ENCODE data around the gene SMIM8. TPM values are rescaled to one million over a fixed set of nuclear protein-coding genes. Genes with fewer than 3 reads are reported as not detected.

SMIM8 gene
- total and polyA plus RNA-seq, 2 of the 4 experiments (the other 2 are of a cell fraction) = 2.7 to 3.6 TPM

DNA sequence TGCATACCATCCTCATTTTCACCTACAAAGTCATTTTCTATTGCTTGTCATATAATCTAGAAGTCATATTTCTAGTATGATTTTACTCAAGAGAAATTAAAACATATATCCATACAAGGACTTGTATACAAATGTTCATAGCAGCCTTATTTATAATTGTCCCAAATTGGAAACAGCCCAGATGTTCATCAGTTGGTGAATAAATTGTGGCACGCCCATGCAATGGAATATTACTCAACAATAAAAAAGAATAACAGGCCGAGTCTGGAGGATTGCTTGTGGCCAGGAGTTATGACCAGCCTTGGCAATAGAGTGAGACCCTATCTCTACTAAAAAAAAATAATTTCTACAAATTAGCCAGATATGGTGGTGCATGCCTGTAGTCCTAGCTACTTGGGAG, 51.0 kb downstream of the SMIM8 start:
- ATAC-seq (ENCODE audit: low read depth) (no peak), DNase-seq (no peak)
- H2BK120ac ChIP-seq (ENCODE audit: low read depth, low read length) = no peak overlapping the region
- no peaks in the 10 kb centered on the region for H3K27me3 ChIP-seq (ENCODE audit: control insufficient read depth, insufficient read depth, low read length)
- no peak overlapping the region for H3K23ac ChIP-seq (ENCODE audit: low read depth, low read length)
- H2BK20ac ChIP-seq (ENCODE audit: low read depth, low read length) = no peak overlapping the region
- H4K8ac ChIP-seq (ENCODE audit: low read depth in 2 of 2, low read length in 2 of 2) = no peak overlapping the region
- BruUV-seq (replicated peaks) = no TSS peak
- H3K9me1 ChIP-seq (ENCODE audit: insufficient read depth, low read length) = no peaks in the 10 kb centered on the region
- no peak overlapping the region for H3K56ac ChIP-seq (ENCODE audit: extremely low read depth, insufficient read depth, low read length)
- no peak overlapping the region for H2BK15ac ChIP-seq (ENCODE audit: low read depth, low read length)
- ChIA-PET CTCF (no interaction called here), POLR2A (ENCODE audit: unreplicated experiment) (no interaction called here)
- no peak overlapping the region for H3K18ac ChIP-seq (ENCODE audit: low read depth, low read length)
- H2AK9ac ChIP-seq (replicated peaks; ENCODE audit: low read depth, low read length, poor library complexity) = no peak overlapping the region
- H3K27ac ChIP-seq (ENCODE audit: insufficient read depth, low read length) = no peak overlapping the region
- no peak overlapping the region for H2AFZ ChIP-seq (replicated peaks; ENCODE audit: low read length, poor library complexity)
- TF ChIP-seq MAFK (IDR thresholded peaks at IDR 0.05; ENCODE audit: low read depth, low read length) = no peak
- TF ChIP-seq MAZ (IDR thresholded peaks at IDR 0.05; ENCODE audit: borderline replicate concordance, low read depth, low read length) = no peak
- TF ChIP-seq CEBPB (IDR thresholded peaks at IDR 0.05; ENCODE audit: low read depth, low read length) = no peak
- TF ChIP-seq NFE2L2 (IDR thresholded peaks at IDR 0.05; ENCODE audit: low read depth, low read length) = no peak
- no peak for TF ChIP-seq FOS (IDR thresholded peaks at IDR 0.05; ENCODE audit: low read depth, low read length)
- no peak for TF ChIP-seq RCOR1 (IDR thresholded peaks at IDR 0.05; ENCODE audit: insufficient replicate concordance, low read length)
- no peak for TF ChIP-seq BHLHE40 (IDR thresholded peaks at IDR 0.05; ENCODE audit: low read depth, low read length)
- TF ChIP-seq RFX5 (IDR thresholded peaks at IDR 0.05; ENCODE audit: low read depth, low read length) = no peak
- TF ChIP-seq, protein P1, sequence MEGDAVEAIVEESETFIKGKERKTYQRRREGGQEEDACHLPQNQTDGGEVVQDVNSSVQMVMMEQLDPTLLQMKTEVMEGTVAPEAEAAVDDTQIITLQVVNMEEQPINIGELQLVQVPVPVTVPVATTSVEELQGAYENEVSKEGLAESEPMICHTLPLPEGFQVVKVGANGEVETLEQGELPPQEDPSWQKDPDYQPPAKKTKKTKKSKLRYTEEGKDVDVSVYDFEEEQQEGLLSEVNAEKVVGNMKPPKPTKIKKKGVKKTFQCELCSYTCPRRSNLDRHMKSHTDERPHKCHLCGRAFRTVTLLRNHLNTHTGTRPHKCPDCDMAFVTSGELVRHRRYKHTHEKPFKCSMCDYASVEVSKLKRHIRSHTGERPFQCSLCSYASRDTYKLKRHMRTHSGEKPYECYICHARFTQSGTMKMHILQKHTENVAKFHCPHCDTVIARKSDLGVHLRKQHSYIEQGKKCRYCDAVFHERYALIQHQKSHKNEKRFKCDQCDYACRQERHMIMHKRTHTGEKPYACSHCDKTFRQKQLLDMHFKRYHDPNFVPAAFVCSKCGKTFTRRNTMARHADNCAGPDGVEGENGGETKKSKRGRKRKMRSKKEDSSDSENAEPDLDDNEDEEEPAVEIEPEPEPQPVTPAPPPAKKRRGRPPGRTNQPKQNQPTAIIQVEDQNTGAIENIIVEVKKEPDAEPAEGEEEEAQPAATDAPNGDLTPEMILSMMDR (conservative IDR thresholded peaks at IDR 0.05; ENCODE audit: low read depth, low read length) = no peak
- TF ChIP-seq MXI1 (IDR thresholded peaks at IDR 0.05; ENCODE audit: borderline replicate concordance, low read depth, low read length) = no peak
- no peak for TF ChIP-seq POLR2A (IDR thresholded peaks at IDR 0.05; ENCODE audit: low read depth, low read length)
- no peak for TF ChIP-seq RAD21 (IDR thresholded peaks at IDR 0.05; ENCODE audit: low read length)
- TF ChIP-seq, protein P2, sequence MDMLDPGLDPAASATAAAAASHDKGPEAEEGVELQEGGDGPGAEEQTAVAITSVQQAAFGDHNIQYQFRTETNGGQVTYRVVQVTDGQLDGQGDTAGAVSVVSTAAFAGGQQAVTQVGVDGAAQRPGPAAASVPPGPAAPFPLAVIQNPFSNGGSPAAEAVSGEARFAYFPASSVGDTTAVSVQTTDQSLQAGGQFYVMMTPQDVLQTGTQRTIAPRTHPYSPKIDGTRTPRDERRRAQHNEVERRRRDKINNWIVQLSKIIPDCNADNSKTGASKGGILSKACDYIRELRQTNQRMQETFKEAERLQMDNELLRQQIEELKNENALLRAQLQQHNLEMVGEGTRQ (IDR thresholded peaks at IDR 0.05; ENCODE audit: low read depth, low read length) = no peak
- TF ChIP-seq CHD1 (IDR thresholded peaks at IDR 0.05; ENCODE audit: low read depth, low read length) = no peak
- TF ChIP-seq, protein P3, sequence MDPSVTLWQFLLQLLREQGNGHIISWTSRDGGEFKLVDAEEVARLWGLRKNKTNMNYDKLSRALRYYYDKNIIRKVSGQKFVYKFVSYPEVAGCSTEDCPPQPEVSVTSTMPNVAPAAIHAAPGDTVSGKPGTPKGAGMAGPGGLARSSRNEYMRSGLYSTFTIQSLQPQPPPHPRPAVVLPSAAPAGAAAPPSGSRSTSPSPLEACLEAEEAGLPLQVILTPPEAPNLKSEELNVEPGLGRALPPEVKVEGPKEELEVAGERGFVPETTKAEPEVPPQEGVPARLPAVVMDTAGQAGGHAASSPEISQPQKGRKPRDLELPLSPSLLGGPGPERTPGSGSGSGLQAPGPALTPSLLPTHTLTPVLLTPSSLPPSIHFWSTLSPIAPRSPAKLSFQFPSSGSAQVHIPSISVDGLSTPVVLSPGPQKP (IDR thresholded peaks at IDR 0.05; ENCODE audit: borderline replicate concordance, low read depth, low read length) = no peak
- TF ChIP-seq SMC3 (IDR thresholded peaks at IDR 0.05; ENCODE audit: low read depth, low read length) = no peak
- H3K9ac ChIP-seq (ENCODE audit: low read depth, low read length) = no peak overlapping the region
- H3K36me3 ChIP-seq (ENCODE audit: control insufficient read depth, insufficient read depth, low read length) = no peaks in the 10 kb centered on the region
- no peak overlapping the region for H3K4ac ChIP-seq (ENCODE audit: low read depth, low read length)
- no peaks in the 10 kb centered on the region for H4K20me1 ChIP-seq (ENCODE audit: insufficient read depth, low read length)
- H2BK5ac ChIP-seq (ENCODE audit: low read depth, low read length, poor library complexity, severe bottlenecking) = no peak overlapping the region
- no peaks in the 10 kb centered on the region for H3K9me3 ChIP-seq (ENCODE audit: control insufficient read depth, insufficient read depth, low read length)
- no peak overlapping the region for H2AK5ac ChIP-seq (ENCODE audit: low read depth, low read length)
- H4K5ac ChIP-seq (ENCODE audit: low read depth, low read length) = no peak overlapping the region
- intact Hi-C loops (cut with micrococcal nuclease) (no loop called here), dilution Hi-C loops (cut with HindIII; ENCODE audit: low sequenced_read_pairs, unreplicated experiment) (no loop called here), in situ Hi-C loops (cut with MboI; ENCODE audit: low sequenced_read_pairs) (no loop called here)
- no peak overlapping the region for H3K4me2 ChIP-seq (ENCODE audit: low read depth, low read length)
- no peaks in the 10 kb centered on the region for H3K79me1 ChIP-seq (ENCODE audit: low read depth in 1 of 2, low read length in 2 of 2)
- H3K14ac ChIP-seq (replicated peaks; ENCODE audit: low read depth, low read length) = no peak overlapping the region
- no peaks in the 10 kb centered on the region for H3K4me1 ChIP-seq (ENCODE audit: control insufficient read depth, insufficient read depth, low read length)
- H4K91ac ChIP-seq (ENCODE audit: insufficient read depth, low read depth, low read length) = no peak overlapping the region
- H3K4me3 ChIP-seq (ENCODE audit: insufficient read depth, low read depth, low read length) = no peak overlapping the region
- no CpG with 5 or more reads among the region's 2 CpGs for WGBS, 2 experiments (ENCODE audit: extremely low coverage in 2 of 2, insufficient read length in 1 of 2)

Data from IMR-90 (cell line).